NCI-H748 (cell line): ENCODE data around the gene TBC1D10B.

Source experiments
- DNase-seq: peaks from one replicate; lab custom pipeline; 2025; ENCODE audit not compliant: unreplicated experiment; lab: John Stamatoyannopoulos, UW

The TBC1D10B gene

GRCh38 chr16:30370456-30371247, at the start of gene TBC1D10B:
TSS of gene TBC1D10B (minus strand) at chr16:30370494. CDS start at chr16:30370183, 311 bp downstream.
- peak; percentile 99 for DNase-seq

- DNase-seq, result no peak
Observed at GRCh38 chr16:30418350-30419181, 48.3 kb upstream of the TBC1D10B start.

GRCh38 chr16:30417529-30418349, 47.4 kb upstream of the TBC1D10B start:
- peak; percentile 96 for DNase-seq

- peak; percentile 41 for DNase-seq
Observed at GRCh38 chr16:30416624-30417528, 46.6 kb upstream of the TBC1D10B start.

GRCh38 chr16:30416047-30416603, 45.8 kb upstream of the TBC1D10B start:
- no peak for DNase-seq

GRCh38 chr16:30414159-30414558, 43.9 kb upstream of the TBC1D10B start:
- no peak for DNase-seq

- DNase-seq, result no peak
Observed at GRCh38 chr16:30413112-30413806, 43.0 kb upstream of the TBC1D10B start.

GRCh38 chr16:30409125-30410060, 39.1 kb upstream of the TBC1D10B start:
- DNase-seq, result peak; percentile 76

GRCh38 chr16:30407804-30408534, 37.7 kb upstream of the TBC1D10B start:
- no peak for DNase-seq

GRCh38 chr16:30407102-30407803, 37.0 kb upstream of the TBC1D10B start, which contains the start of gene ZNF771:
TSS of gene ZNF771 (plus strand) at chr16:30407606. CDS start at chr16:30408054, 448 bp downstream.
- DNase-seq, result peak; percentile 86

- no peak for DNase-seq
Observed at GRCh38 chr16:30406795-30407101, 36.5 kb upstream of the TBC1D10B start.

- no peak for DNase-seq
Observed at GRCh38 chr16:30401768-30402425, 31.6 kb upstream of the TBC1D10B start.

GRCh38 chr16:30399435-30400186, 29.3 kb upstream of the TBC1D10B start:
- DNase-seq, result peak; percentile 29

GRCh38 chr16:30398661-30399434, 28.6 kb upstream of the TBC1D10B start:
- no peak for DNase-seq
